HL-60/S4 (cell line): Measurements from ENCODE around the gene THPO.

Experiments used
- in situ Hi-C: fragments of 300-500 bp; cut with MboI; formaldehyde crosslinking; loops from 2 replicates; pipeline ENCODE4 v1.14.3; 2022; ENCODE audit warnings: low sequenced_read_pairs

The THPO gene

DNA sequence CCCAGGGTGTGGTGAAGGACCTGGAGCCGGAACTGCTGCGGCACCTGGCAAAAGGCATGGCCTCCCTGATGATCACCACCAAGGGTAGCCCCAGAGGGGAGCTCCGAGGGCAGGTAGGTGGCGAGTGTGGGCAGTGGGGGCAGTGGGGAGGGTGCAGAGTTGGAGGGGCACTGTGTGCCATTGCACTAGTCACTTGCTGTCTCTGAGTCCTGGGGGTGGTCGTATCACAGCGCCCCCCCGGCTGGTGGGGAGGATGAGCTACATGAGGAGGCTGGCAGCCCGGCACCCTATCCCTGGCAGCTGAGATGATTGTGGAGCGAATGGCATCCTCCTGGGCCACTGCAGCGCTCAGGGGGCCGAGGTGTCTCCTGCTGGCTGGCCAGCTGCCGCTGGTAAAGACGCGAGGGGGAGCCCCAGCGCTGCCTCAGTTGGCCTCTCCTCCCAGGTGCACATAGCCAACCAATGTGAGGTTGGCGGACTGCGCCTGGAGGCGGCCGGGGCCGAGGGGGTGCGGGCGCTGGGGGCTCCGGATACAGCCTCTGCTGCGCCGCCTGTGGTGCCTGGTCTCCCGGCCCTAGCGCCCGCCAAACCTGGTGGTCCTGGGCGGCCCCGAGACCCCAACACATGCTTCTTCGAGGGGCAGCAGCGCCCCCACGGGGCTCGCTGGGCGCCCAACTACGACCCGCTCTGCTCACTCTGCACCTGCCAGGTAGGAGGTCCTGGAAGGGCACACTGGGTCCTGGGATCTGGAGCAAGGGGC lies 8.2 kb upstream of the THPO start:
- in situ Hi-C loops: no loop called here

GRCh38 chr3:184384856-184385422 lies 6.9 kb upstream of the THPO start:
- in situ Hi-C loops: no loop called here

GRCh38 chr3:184384342-184384741 lies 6.3 kb upstream of the THPO start:
- in situ Hi-C loops: no loop called here

DNA sequence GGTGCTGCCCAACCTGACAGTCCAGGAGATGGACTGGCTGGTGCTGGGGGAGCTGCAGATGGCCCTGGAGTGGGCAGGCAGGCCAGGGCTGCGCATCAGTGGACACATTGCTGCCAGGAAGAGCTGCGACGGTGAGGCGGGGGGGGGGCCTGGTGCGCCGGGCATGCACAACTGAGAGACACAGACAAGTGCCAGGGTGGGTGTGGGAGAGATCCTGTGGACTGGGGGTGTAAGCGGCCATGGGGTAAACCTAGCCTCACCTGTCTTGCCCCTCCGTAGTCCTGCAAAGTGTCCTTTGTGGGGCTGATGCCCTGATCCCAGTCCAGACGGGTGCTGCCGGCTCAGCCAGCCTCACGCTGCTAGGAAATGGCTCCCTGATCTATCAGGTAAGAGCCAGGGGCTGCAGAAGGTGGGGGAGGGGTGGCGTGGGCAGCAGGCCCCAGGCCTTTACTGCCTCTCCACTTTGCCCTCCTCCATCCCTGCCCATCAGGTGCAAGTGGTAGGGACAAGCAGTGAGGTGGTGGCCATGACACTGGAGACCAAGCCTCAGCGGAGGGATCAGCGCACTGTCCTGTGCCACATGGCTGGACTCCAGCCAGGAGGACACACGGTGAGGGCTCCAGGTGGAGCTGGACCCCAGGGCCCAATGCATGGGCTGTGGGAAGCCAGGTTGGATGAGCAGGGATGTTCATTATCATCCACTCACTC lies 5.2 kb upstream of the THPO start:
- in situ Hi-C loops: no loop called here

DNA sequence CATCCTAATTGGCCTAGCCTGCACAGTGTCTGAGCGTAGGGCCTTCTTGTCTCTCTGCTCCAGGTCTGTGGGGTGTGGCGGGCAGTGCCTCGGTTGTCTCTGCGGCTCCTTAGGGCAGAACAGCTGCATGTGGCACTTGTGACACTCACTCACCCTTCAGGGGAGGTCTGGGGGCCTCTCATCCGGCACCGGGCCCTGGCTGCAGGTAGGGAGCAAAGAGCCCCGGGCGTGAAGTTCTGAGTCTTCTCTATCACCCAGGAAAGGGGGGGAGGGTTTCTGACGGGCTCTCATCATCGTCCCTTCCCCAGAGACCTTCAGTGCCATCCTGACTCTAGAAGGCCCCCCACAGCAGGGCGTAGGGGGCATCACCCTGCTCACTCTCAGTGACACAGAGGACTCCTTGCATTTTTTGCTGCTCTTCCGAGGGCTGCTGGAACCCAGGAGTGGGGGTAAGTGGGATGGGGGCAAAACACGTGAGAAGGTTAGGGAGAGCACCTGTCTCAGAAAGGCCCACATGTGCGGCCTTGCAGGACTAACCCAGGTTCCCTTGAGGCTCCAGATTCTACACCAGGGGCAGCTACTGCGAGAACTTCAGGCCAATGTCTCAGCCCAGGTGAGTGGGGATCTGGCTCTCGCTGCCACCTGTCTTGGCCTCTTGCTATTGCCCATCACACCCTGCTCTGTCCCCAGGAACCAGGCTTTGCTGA lies 4.5 kb upstream of the THPO start:
- in situ Hi-C loops: no loop called here

DNA sequence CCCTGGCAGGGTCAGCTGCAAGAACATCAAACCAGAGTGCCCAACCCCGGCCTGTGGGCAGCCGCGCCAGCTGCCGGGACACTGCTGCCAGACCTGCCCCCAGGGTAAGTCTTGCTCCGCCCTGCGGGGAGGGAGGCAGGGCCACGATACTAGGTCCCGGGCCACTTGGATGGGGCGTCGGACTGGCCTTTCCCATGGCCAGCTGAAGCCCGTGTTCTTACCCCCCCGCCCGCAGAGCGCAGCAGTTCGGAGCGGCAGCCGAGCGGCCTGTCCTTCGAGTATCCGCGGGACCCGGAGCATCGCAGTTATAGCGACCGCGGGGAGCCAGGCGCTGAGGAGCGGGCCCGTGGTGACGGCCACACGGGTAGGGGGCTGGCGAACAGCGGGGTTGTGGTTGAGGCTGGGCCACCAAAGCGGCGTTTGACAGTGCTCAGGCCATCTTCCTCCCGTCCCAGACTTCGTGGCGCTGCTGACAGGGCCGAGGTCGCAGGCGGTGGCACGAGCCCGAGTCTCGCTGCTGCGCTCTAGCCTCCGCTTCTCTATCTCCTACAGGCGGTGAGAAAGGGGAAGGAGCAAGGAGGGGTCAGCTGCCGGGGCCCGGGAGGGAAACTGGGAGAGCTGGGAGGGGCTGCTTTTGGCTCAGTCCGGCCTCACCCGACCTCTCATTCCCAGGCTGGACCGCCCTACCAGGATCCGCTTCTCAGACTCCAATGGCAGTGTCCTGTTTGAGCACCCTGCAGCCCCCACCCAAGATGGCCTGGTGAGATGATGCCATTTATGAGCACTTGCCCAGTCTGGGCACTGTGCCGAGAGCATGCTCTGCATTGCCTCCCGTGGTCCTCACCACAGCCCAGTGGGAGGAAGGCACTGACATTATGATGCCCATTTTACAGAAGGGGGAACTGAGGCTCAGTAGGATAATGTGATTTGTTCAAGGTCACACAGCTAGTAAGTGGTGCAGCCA lies 3.5 kb upstream of the THPO start:
- in situ Hi-C loops: no loop called here

DNA sequence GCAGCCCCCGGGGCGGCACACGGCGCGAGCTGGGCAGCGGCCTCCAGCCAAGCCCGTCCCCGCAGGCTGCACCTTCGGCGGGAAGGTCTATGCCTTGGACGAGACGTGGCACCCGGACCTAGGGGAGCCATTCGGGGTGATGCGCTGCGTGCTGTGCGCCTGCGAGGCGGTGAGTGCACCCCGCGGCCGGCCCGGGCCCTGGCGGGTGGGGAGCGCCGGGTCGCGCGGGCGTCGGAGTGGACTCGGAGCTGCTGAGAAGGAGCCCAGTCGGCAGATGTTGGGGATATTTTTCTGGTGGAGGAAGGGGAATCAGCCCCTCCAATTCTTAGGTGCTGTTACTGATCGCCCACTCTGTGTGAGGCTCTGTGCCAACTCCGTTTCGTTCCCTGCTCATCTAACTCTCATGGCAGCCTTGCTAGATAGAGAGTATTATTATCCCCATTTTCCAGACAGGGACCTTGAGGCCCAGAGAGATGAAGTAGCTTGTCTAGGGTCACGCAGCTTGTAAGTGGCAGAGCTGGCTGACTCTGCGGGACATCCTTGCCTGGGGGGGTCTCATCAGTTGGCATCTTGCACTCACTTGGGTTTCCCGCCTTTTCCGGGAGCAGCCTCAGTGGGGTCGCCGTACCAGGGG lies 2.7 kb upstream of the THPO start:
- in situ Hi-C loops: no loop called here

GRCh38 chr3:184380185-184380626 lies 2.2 kb upstream of the THPO start:
- in situ Hi-C loops: no loop called here

DNA sequence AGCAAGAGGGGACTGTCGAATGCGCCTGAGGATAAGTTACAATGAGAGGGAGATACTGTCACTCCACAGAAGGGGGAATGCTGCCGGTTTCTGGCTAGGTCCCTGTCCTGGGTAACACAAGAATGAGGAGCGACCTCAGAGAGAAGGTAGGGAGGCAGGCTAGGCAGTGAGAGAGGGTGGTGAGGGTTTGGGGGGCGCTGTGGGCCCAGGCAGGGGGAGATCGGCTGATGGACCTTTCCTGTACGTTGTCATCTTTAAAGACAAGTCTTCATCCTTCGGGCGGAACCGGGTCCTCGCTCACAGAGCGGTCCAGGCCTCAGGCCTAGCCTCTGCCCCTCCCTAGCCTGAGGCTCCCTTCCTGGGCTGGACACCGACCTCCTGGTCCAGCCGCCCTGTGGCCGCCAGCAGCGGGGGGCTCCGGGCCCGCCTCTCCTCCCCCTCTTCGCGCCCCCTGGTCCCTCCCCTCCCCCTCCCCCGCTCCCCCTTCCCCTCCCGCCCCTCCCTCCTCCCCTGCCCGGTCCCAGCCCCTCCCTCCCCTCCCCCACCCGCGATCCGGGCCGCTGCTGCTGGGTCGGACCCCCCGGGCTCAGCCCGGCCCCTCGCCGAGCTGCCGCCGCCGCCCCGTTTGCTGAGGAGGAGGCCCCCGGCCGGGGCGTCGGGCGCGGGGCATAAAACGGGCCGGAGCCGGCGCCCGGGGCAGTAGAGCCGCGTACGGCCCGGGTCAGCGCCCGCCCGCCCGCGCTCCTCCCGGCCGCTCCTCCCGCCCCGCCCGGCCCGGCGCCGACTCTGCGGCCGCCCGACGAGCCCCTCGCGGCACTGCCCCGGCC lies 1.6 kb upstream of the THPO start, which contains the start of gene CHRD:
Gene CHRD (plus strand): TSS at position 697 of the 827 bp plus-strand sequence. CDS start 265 bp downstream, outside the sequence.
- in situ Hi-C loops: loop anchor here (10.0 kb wide), 1 partner anchor 145 kb away; no protein-coding TSS in a partner anchor

DNA sequence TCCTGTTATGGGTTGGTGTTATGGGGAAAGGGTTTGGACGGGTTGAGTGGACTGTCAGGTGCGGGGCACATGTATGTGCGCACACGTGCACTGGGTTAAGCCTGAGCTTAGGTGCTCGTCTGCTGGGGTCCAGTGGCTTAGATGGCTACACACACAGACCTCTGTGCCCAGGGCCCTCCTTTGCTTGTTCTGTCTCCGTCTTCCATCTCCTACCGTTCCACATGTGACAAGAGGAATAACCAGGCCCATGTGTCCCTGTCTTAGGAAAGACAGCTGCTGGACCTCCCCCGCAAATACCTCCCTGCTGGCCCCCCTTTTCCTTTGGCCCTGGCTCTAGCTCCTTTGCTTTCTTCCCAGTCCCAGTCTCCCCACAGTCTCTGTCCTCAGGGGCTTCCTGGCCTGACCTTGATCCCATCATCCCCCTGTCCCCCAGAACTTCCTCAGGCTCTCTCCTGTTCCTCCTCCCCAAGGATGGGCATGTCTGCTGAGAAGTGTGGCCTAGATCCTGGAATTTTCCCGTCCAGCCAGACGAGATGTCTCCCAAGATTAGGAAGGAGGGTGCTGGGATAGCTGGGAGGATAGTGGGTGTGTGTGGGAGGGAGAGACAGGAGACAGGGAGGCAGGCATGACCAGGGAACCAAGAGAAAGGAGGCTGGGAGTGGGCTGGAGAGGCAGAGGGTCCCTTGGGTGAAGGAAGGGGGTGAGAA lies 797 bp upstream of the THPO start:
- in situ Hi-C loops: loop anchor here (10.0 kb wide), 1 partner anchor 146 kb away; no protein-coding TSS in a partner anchor

DNA sequence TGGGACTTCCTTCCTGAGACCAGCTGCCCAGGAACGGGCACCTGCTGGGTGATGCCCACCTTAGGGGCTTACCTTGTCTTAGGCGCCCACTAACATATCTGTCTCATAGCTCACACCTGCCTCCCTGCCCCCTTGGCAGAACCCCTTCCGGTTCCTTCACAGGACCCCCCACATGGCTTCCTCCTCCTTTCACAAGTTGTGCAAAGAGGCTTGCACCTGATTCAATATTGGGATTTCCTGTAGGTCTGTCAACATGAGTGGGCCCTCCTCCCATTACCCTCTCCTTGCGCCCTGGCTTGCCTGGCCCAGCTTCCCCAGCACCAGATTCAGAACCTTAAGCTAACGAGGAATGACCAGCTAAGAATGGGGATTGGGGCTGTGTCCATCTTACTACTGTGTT lies 633 bp downstream of the THPO start:
- in situ Hi-C loops: loop anchor here (10.0 kb wide), 1 partner anchor 147 kb away; no protein-coding TSS in a partner anchor

DNA sequence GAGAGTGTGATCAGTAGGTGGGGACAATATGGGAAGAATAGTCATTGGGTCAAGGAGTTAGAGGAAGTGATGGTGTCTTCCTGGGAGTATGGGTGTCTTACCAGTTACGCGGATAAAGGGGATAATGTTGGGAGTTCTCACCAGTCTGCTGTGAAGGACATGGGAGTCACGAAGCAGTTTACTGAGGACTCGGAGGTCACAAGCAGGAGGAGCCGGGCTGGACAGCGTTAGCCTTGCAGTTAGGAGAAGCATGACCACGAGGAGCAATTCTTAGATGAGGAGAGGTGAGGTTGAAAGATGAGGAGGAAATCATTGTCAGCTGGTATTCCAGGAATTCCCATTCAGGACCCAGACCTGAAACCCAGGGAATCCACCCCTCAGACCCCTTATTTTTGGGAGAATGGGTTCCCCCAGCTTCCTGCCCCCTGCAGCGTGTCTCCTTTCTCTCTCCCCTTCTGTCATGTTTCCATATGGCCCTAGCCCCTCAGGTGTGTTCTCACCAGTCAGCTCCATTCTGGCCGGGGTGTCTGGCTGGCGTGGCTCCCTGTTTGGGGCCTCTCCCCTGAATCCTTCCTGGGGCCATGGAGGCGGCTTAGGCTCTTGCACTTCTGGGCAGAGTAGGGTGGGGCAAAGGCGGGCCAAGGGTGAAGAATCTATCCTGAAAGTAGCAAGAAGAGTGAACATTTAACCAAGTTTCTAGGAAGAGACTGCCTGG lies 2.1 kb downstream of the THPO start:
- in situ Hi-C loops: loop anchor here (10.0 kb wide), 1 partner anchor 149 kb away; no protein-coding TSS in a partner anchor

- in situ Hi-C loops: loop anchor here (10.0 to 25.0 kb wide), 2 partner anchors 151 to 414 kb away; no protein-coding TSS in a partner anchor
Measured at GRCh38 chr3:184373422-184373821, 4.6 kb downstream of the THPO start.

- in situ Hi-C loops: loop anchor here (10.0 to 25.0 kb wide), 2 partner anchors 152 to 414 kb away; no protein-coding TSS in a partner anchor
Measured at GRCh38 chr3:184372911-184373310, 5.1 kb downstream of the THPO start.

- in situ Hi-C loops: loop anchor here (10.0 to 25.0 kb wide), 2 partner anchors 152 to 415 kb away; no protein-coding TSS in a partner anchor
Measured at GRCh38 chr3:184372296-184372821, 5.6 kb downstream of the THPO start.

DNA sequence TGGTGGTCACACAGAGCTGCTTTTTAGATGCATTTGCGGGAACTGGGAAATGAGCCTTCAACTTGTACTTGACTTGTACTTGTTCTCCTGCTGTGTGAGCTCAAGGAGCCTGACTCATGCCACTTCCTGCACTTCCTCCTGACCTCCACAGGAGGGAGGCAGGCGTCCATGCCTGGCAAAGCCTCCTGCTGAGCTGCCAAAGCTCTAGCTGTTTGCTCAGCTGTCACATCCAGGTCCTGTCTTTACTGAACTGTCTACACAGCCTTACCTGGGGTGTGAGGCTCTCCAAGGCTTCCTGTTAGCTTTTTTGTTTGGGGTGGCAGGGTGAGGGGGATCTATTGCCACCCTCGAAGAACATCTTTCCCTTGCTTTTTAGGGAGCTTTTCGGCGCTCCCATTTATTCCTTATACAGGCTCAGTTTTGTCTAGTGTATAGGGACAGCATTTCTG lies 6.4 kb downstream of the THPO start:
- in situ Hi-C loops: loop anchor here (10.0 to 25.0 kb wide), 2 partner anchors 153 to 416 kb away; no protein-coding TSS in a partner anchor
